B cell (primary cell): ENCODE data around the gene GNB1. TPM values are rescaled to one million over a fixed set of nuclear protein-coding genes. Genes with fewer than 3 reads are reported as not detected.

ENCODE experiments used
- ATAC-seq: fragments of 200-7000 bp; cut with Tn5 transposase; one replicate; pipeline ENCODE4 v1.10.0; 2021; ENCODE audit warnings: low read depth, mild to moderate bottlenecking, moderate number of reproducible peaks, moderate library complexity
- CTCF ChIA-PET: fragments of 350-600 bp; sonication (Branson Sonifier 250); formaldehyde crosslinking; loops from one replicate; lab custom pipeline; 2021; ENCODE audit warnings: antibody characterized with exemption, inconsistent platforms; lab: Charles Lee
- POLR2A ChIA-PET: fragments of 350-600 bp; sonication (Branson Sonifier 250); formaldehyde crosslinking; loops from one replicate; lab custom pipeline; 2021; ENCODE audit warnings: antibody characterized with exemption; lab: Charles Lee
- DNase-seq: peaks from one replicate; pipeline ENCODE4 v3.0.0; 2013
- H2AFZ ChIP-seq: 2 replicates; pipeline ENCODE4 v1.6.1; 2012; ENCODE audit warnings: mild to moderate bottlenecking, low read depth, low read length; ENCODE audit not compliant: insufficient read depth, poor library complexity, severe bottlenecking
- H3K27ac ChIP-seq, 2 donors: 1 replicate in 1 of 2; 2 replicates in 1 of 2; pipeline ENCODE4 v1.5.1; 2012 to 2013; ENCODE audit warnings: low read length in 2 of 2, mild to moderate bottlenecking in 2 of 2, moderate library complexity in 1 of 2
- H3K27me3 ChIP-seq, 4 experiments: fragments of 200-600 bp in 1 of 4; sonication (generic) in 1 of 4; replicated peaks in 1 of 4; 1 replicate in 2 of 4; 2 replicates in 2 of 4; pipeline versions ENCODE4 v1.6.1 to v1.7.0; 2013 to 2016; ENCODE audit warnings: low read length in 3 of 4, mild to moderate bottlenecking in 2 of 4, mixed read lengths in 1 of 4, moderate library complexity in 1 of 4; ENCODE audit not compliant: insufficient read depth in 4 of 4, control insufficient read depth in 3 of 4; ENCODE audit errors: control extremely low read depth in 1 of 4
- H3K36me3 ChIP-seq, 2 experiments: replicated peaks in 1 of 2; 1 replicate in 1 of 2; 2 replicates in 1 of 2; pipeline versions ENCODE4 v1.6.1 to v1.7.1; 2013; ENCODE audit warnings: low read length in 1 of 2; ENCODE audit not compliant: insufficient read depth in 2 of 2, control insufficient read depth in 1 of 2; ENCODE audit errors: control extremely low read depth in 1 of 2, extremely low read depth in 1 of 2
- H3K4me1 ChIP-seq, 2 donors: fragments of 200-600 bp in 1 of 2; sonication (generic) in 1 of 2; 1 replicate in 1 of 2; 2 replicates in 1 of 2; pipeline versions ENCODE4 v1.5.1 to v1.6.1; 2013 to 2017; ENCODE audit warnings: low read length in 2 of 2; ENCODE audit not compliant: control insufficient read depth in 2 of 2, insufficient read depth in 2 of 2
- H3K4me2 ChIP-seq: replicated peaks from 2 replicates; pipeline ENCODE3; 2012; ENCODE audit warnings: mild to moderate bottlenecking, low read depth, low read length; ENCODE audit not compliant: poor library complexity, severe bottlenecking
- H3K4me3 ChIP-seq, 5 experiments: fragments of 200-600 bp in 1 of 5; sonication (generic) in 1 of 5; 1 replicate in 3 of 5; 2 replicates in 2 of 5; pipeline versions ENCODE4 v1.5.1 to v1.7.0; 2011 to 2016; ENCODE audit warnings: low read length in 4 of 5, mild to moderate bottlenecking in 4 of 5, low read depth in 2 of 5, control low read depth in 1 of 5, moderate library complexity in 1 of 5; ENCODE audit not compliant: insufficient read depth in 1 of 5; ENCODE audit errors: control extremely low read depth in 1 of 5, extremely low read depth in 1 of 5
- H3K79me2 ChIP-seq: fragments of 200-600 bp; sonication (generic); one replicate; pipeline ENCODE4 v1.6.0; 2016; ENCODE audit warnings: low read length; ENCODE audit not compliant: control insufficient read depth, insufficient read depth
- H3K9ac ChIP-seq: fragments of 200-600 bp; sonication (generic); 2 replicates; pipeline ENCODE4 v1.6.1; 2017; ENCODE audit warnings: mild to moderate bottlenecking, low read length, moderate library complexity
- H3K9me3 ChIP-seq, 3 donors: one replicate each; pipeline versions ENCODE4 v1.6.1 to v1.7.1; 2013; ENCODE audit warnings: low read length in 2 of 3; ENCODE audit not compliant: control insufficient read depth in 2 of 3, insufficient read depth in 1 of 3; ENCODE audit errors: control extremely low read depth in 1 of 3
- H4K20me1 ChIP-seq: 2 replicates; pipeline ENCODE4 v1.6.0; 2012; ENCODE audit warnings: mild to moderate bottlenecking, low read length; ENCODE audit not compliant: insufficient read depth, control insufficient read depth, poor library complexity, severe bottlenecking
- H3K27ac Mint-ChIP-seq: one replicate; pipeline ENCODE4 v1.8.0; 2021; ENCODE audit warnings: mixed read lengths
- H3K27me3 Mint-ChIP-seq: one replicate; pipeline ENCODE4 v1.8.0; 2021; ENCODE audit warnings: mixed read lengths
- H3K4me1 Mint-ChIP-seq: one replicate; pipeline ENCODE4 v1.8.0; 2021; ENCODE audit warnings: mixed read lengths
- H3K4me3 Mint-ChIP-seq: one replicate; pipeline ENCODE4 v1.8.0; 2021; ENCODE audit warnings: mixed read lengths
- H3K9me3 Mint-ChIP-seq: one replicate; pipeline ENCODE4 v1.8.0; 2022; ENCODE audit warnings: mixed read lengths; ENCODE audit not compliant: insufficient read depth
- CTCF ChIP-seq: fragments of 200-600 bp; IDR thresholded peaks from one replicate; pipeline ENCODE4 v1.8.0; 2022; ENCODE audit warnings: antibody characterized with exemption, mild to moderate bottlenecking
- EZH2 ChIP-seq: IDR thresholded peaks from 2 replicates; pipeline ENCODE4 v1.6.1; 2012; ENCODE audit warnings: borderline replicate concordance, low read depth, mild to moderate bottlenecking, moderate library complexity, low read length; ENCODE audit not compliant: insufficient read depth, poor library complexity, severe bottlenecking
- WGBS: methylation state at CpG from one replicate; pipeline ENCODE4 v1.1.5; 2013; ENCODE audit warnings: missing lambda C conversion rate; ENCODE audit not compliant: insufficient coverage; 5-methylcytosine and 5-hydroxymethylcytosine counted together
- intact Hi-C: fragments of 100-400 bp; cut with micrococcal nuclease; formaldehyde crosslinking; loops from one replicate; pipeline ENCODE4 v1.10.0; 2022
- polyA plus RNA-seq: library from polyadenylated mRNA; depleted of rRNA; stranded (reverse); fragments of >200 nt; gene quantifications from 2 replicates; pipeline ENCODE4 v1.2.3, GENCODE V29; 2012
- total RNA-seq, 2 donors: library from RNA; stranded (reverse); fragments of 120-200 nt in 1 of 2; gene quantifications; 1 replicate in 1 of 2; 2 replicates in 1 of 2; pipeline versions ENCODE4 v1.2.3 to v1.2.4, GENCODE V29; 2013 to 2022

The GNB1 gene
- total and polyA plus RNA-seq, 2 donors (not counting 1 experiment from before 2014, with no cell fraction given) = 249 to 269 TPM

- Mint-ChIP-seq H3K9me3 (no peaks in the 10 kb centered on the region), H3K27ac (no peak overlapping the region), H3K4me3 (no peak overlapping the region), H3K4me1 (peaks cover 8% of the 10 kb centered on the region), H3K27me3 (no peaks in the 10 kb centered on the region)
- no peaks in the 10 kb centered on the region for H4K20me1 ChIP-seq
- H3K4me1 ChIP-seq = peaks cover 2 to 8% of the 10 kb centered on the region in 2 donors
- no peak overlapping the region for H3K27ac ChIP-seq
- peaks cover 0 to 7% (median 0%) of the 10 kb centered on the region in 4 experiments for H3K27me3 ChIP-seq
- intact Hi-C loops = no loop called here
- ATAC-seq (no peak), DNase-seq (no peak)
- no peaks in the 10 kb centered on the region for H3K9me3 ChIP-seq
- TF ChIP-seq EZH2 (no peak), CTCF (no peak)
- no peak overlapping the region for H3K4me3 ChIP-seq
- no peak overlapping the region for H3K9ac ChIP-seq
- 89% methylated on average over 12 of the region's 12 CpGs for WGBS
- POLR2A ChIA-PET = no interaction called here
- no peaks in the 10 kb centered on the region for H3K36me3 ChIP-seq
- no peaks in the 10 kb centered on the region for H3K79me2 ChIP-seq
- no peak overlapping the region for H2AFZ ChIP-seq
- H3K4me2 ChIP-seq = no peak overlapping the region
- CTCF ChIA-PET = interaction anchor here (1.9 kb wide), 1 partner anchor 104 kb away, joined by 10 read pairs; no protein-coding TSS in a partner anchor
Observed at GRCh38 chr1:1940123-1940425, 49.2 kb upstream of the GNB1 start.

- intact Hi-C loops = no loop called here
- peaks cover 0 to 5% (median 0%) of the 10 kb centered on the region in 4 experiments for H3K27me3 ChIP-seq
- DNase-seq (no peak), ATAC-seq (no peak)
- H3K36me3 ChIP-seq = no peaks in the 10 kb centered on the region
- TF ChIP-seq EZH2 = no peak
- TF ChIP-seq CTCF = no peak
- H4K20me1 ChIP-seq = no peaks in the 10 kb centered on the region
- Mint-ChIP-seq H3K4me3 (no peak overlapping the region), H3K27me3 (no peaks in the 10 kb centered on the region), H3K9me3 (no peaks in the 10 kb centered on the region), H3K27ac (no peak overlapping the region), H3K4me1 (peaks cover 8% of the 10 kb centered on the region)
- no peak overlapping the region for H3K4me2 ChIP-seq
- no peaks in the 10 kb centered on the region for H3K79me2 ChIP-seq
- H3K4me1 ChIP-seq = peaks cover 2 to 8% of the 10 kb centered on the region in 2 donors
- no peak overlapping the region for H3K4me3 ChIP-seq
- H3K9me3 ChIP-seq = no peaks in the 10 kb centered on the region
- H2AFZ ChIP-seq = no peak overlapping the region
- ChIA-PET CTCF (no interaction called here), POLR2A (no interaction called here)
- H3K9ac ChIP-seq = no peak overlapping the region
- no peak overlapping the region for H3K27ac ChIP-seq
- WGBS = 90% methylated on average over 26 of the region's 28 CpGs
Observed at GRCh38 chr1:1939296-1940122, 48.6 kb upstream of the GNB1 start.
